Upper lobe of right lung (tissue), 1 donor: ENCODE measurements around the gene FUT7. TPM values are rescaled to one million over a fixed set of nuclear protein-coding genes. Genes with fewer than 3 reads are reported as not detected.

Source experiments
- ATAC-seq: fragments of 200-7000 bp; cut with Tn5 transposase; one replicate; pipeline ENCODE4 v1.9.1; 2020; ENCODE audit warnings: mild to moderate bottlenecking, moderate library complexity
- DNase-seq: peaks from one replicate; pipeline ENCODE4 v3.0.0-alpha.2; 2020
- H3K27ac ChIP-seq: fragments of 200-600 bp; one replicate; pipeline ENCODE4 v1.8.0; 2022
- H3K27me3 ChIP-seq: fragments of 200-600 bp; one replicate; pipeline ENCODE4 v1.8.0; 2022; ENCODE audit warnings: mild to moderate bottlenecking
- H3K36me3 ChIP-seq: fragments of 200-600 bp; one replicate; pipeline ENCODE4 v1.8.0; 2022
- H3K4me1 ChIP-seq: fragments of 200-600 bp; one replicate; pipeline ENCODE4 v1.8.0; 2022
- H3K4me3 ChIP-seq: fragments of 200-600 bp; one replicate; pipeline ENCODE4 v1.8.0; 2022; ENCODE audit warnings: mild to moderate bottlenecking
- H3K9me3 ChIP-seq: fragments of 200-600 bp; one replicate; pipeline ENCODE4 v1.8.0; 2022
- intact Hi-C: fragments of 100-400 bp; cut with DNase I; formaldehyde crosslinking; loops from one replicate; pipeline ENCODE4 v1.11.0; 2022
- total RNA-seq: library from RNA; stranded (reverse); fragmentation: NEBNext Ultra II Directional; extraction: Animal tissue kit (Norgen Biotek cat#: 25700); gene quantifications from one replicate; pipeline ENCODE4 v1.2.1, GENCODE V29; 2021
- TF ChIP-seq, protein P1 (sequence below): fragments of 200-600 bp; IDR thresholded peaks from one replicate; pipeline ENCODE4 v1.8.0; 2022; ENCODE audit warnings: antibody characterized with exemption
- donor health status: DM: no; HTN: yes; CAD: no; lungs with severe emphysema.

The FUT7 gene
- total RNA-seq, 1 donor from 2014 or later: 0.81 TPM

DNA sequence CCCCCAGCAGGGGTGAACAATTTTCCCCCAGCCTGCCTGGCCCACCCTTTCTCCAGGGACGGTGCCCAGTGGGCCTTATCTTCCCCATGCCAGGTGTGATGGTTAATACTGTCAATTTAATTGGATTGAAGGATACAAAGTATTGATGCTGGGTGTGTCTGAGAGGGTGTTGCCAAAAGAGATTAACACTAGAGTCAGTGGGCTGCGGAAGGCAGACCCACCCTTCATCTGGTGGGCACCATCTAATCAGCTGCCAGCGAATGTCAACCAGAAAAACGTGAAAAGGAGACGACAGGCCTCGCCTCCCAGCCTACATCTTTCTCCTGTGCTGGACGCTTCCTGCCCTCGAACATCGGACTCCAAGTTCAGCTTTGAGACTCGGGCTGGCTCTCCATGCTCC lies 5.6 kb upstream of the FUT7 start:
- H3K27me3 ChIP-seq: no peaks in the 10 kb centered on the region
- peaks cover 10% of the 10 kb centered on the region for H3K4me1 ChIP-seq
- no peak for DNase-seq
- H3K4me3 ChIP-seq: no peak overlapping the region
- H3K27ac ChIP-seq: no peak overlapping the region
- no peak for ATAC-seq
- intact Hi-C loops: loop anchor here (10.0 kb wide), 1 partner anchor 93 kb away; the partner anchor contains the start of genes C8G and FBXW5
- H3K9me3 ChIP-seq: no peaks in the 10 kb centered on the region
- H3K36me3 ChIP-seq: no peaks in the 10 kb centered on the region
- TF ChIP-seq, protein P1, sequence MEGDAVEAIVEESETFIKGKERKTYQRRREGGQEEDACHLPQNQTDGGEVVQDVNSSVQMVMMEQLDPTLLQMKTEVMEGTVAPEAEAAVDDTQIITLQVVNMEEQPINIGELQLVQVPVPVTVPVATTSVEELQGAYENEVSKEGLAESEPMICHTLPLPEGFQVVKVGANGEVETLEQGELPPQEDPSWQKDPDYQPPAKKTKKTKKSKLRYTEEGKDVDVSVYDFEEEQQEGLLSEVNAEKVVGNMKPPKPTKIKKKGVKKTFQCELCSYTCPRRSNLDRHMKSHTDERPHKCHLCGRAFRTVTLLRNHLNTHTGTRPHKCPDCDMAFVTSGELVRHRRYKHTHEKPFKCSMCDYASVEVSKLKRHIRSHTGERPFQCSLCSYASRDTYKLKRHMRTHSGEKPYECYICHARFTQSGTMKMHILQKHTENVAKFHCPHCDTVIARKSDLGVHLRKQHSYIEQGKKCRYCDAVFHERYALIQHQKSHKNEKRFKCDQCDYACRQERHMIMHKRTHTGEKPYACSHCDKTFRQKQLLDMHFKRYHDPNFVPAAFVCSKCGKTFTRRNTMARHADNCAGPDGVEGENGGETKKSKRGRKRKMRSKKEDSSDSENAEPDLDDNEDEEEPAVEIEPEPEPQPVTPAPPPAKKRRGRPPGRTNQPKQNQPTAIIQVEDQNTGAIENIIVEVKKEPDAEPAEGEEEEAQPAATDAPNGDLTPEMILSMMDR: no peak

DNA sequence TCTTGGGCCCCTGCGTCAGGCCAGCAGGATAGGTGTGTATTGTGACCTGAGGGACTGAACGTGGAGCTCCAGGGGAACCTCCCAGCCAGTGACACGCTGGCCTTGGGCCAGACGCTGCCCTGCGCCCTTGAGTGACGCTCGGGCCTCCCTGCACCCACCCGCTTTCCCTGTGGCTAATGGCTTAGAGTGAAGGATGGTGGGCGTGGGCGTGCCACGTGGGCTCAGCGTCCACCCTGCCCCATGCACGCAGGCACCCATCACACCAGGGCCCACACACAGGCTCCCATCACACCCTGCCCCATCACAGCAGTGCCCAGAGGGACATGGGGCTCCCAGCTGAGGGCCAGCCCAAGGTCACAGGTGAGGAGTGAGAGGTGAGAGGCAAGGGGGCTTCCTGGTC lies 5.1 kb upstream of the FUT7 start:
- H3K27me3 ChIP-seq: no peaks in the 10 kb centered on the region

DNA sequence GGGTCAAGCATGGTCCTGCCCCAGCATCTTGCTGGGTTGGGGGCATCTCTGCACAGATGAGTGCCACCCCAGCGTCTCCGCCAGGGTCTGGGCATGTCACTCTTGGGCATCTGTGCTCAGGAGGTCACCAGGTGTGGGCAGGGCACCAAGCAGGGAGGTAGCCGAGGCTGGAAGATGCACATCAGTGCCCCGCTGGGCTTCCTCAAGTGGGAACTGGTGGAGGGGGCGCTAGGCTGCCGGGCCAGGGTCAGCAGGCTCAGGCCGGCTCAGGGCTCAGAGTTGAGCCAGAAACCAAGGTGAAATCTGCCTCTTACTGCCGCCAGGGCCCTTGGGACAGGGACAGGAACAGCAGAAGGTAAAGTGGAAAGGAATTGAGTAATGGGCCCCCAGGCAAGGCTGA lies 4.0 kb upstream of the FUT7 start:
- DNase-seq: no peak

More for the DNA sequence above, 5.1 kb upstream of the FUT7 start:
- Histone ChIP-seq H3K9me3 (no peaks in the 10 kb centered on the region), H3K27ac (no peak overlapping the region), H3K4me1 (peaks cover 10% of the 10 kb centered on the region), H3K4me3 (no peak overlapping the region), H3K36me3 (no peaks in the 10 kb centered on the region)
- DNase-seq (no peak), ATAC-seq (no peak)
- intact Hi-C loops: loop anchor here (10.0 kb wide), 1 partner anchor 92 kb away; the partner anchor contains the start of genes C8G and FBXW5
- TF ChIP-seq, protein P1: no peak

DNA sequence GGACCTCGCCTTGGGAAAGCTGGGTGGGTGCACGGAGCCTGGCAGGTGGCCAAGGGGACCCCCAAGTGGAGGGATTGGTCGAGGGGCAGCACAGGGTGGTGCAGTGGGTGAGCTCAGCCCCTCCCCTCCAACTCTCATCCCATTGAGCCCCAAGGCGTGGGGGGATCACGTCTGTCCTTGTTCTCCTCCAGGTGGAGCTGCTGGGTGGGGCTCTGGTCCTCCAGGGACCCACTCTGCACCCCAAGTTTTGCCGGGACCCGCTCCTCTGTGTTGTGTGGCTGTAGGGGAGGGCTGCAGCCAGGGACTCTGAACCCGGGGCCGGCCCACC lies 3.6 kb upstream of the FUT7 start:
- TF ChIP-seq, protein P1: no peak

More for the DNA sequence above, 4.0 kb upstream of the FUT7 start:
- no peak for ATAC-seq
- intact Hi-C loops: loop anchor here (10.0 kb wide), 1 partner anchor 91 kb away; the partner anchor contains the start of genes C8G and FBXW5
- Histone ChIP-seq H3K4me3 (no peak overlapping the region), H3K27me3 (no peaks in the 10 kb centered on the region), H3K36me3 (no peaks in the 10 kb centered on the region), H3K27ac (no peak overlapping the region), H3K9me3 (no peaks in the 10 kb centered on the region), H3K4me1 (peaks cover 15% of the 10 kb centered on the region)
- TF ChIP-seq, protein P1: no peak

DNA sequence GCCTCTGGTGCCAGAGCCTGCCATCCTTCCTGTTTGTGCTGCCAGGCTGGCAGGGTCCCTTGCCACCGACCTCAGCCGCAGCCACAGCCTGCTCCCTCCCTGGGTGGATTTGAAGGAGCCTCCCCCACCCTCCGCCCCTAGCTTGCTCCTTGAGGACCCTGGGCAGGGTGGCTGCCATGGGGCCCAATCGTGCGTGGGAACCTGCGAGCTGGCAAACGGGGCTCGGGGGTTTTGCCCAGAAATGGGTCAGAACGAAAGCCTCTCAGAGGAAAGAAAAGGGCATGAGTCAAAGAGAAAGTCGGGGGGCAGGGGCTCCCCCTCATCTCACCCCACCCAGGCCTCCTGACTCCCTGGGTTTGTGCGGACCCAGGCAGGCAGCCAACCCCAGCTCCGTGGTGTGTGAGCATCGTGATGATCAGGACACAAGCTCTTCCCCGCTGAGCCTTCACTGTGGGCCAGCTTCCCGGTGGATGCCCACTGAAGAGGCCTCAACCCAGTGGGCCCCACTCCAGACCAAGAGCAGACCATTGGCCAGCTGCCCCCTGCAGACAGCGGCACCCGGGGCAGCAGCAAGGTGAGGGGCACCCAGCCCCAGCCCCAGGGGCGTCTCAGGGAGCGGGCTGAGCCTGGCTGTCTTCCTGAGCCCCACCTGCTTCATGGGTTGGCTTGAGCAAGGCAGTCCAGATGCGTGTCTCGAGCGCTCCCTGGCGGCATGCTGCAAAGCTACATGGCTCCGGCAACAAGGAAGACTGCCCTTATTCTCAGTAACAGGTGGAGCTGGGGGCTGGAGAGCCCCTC lies 3.0 kb upstream of the FUT7 start:
- Histone ChIP-seq H3K27me3 (no peaks in the 10 kb centered on the region), H3K4me3 (no peak overlapping the region), H3K4me1 (peaks cover 20% of the 10 kb centered on the region), H3K36me3 (no peaks in the 10 kb centered on the region), H3K9me3 (no peaks in the 10 kb centered on the region), H3K27ac (no peak overlapping the region)
- peak; percentile 91 for DNase-seq
- TF ChIP-seq, protein P1: peak; percentile 90
- intact Hi-C loops: loop anchor here (5.0 to 10.0 kb wide), 2 partner anchors 90 to 248 kb away; partner anchors contain the start of genes C8G and FBXW5
- ATAC-seq: peak; percentile 82

More for the DNA sequence above, 3.6 kb upstream of the FUT7 start:
- H3K4me3 ChIP-seq: no peak overlapping the region
- peaks cover 19% of the 10 kb centered on the region for H3K4me1 ChIP-seq
- H3K27me3 ChIP-seq: no peaks in the 10 kb centered on the region
- no peak overlapping the region for H3K27ac ChIP-seq
- no peaks in the 10 kb centered on the region for H3K9me3 ChIP-seq
- DNase-seq (no peak), ATAC-seq (no peak)
- intact Hi-C loops: loop anchor here (10.0 kb wide), 1 partner anchor 91 kb away; the partner anchor contains the start of genes C8G and FBXW5
- no peaks in the 10 kb centered on the region for H3K36me3 ChIP-seq
